CD4-positive, alpha-beta T cell treated with Interleukin-6 at 100 ng/mL for 8 hours (primary cell): Measurements from ENCODE around the gene TSHR.
A peak's percentile ranks its signal among the peaks of the same experiment; 100 is the strongest.
"Not testable (repeated sequence)": the region's sequence is repeated elsewhere in the genome, so short reads cannot be mapped to it uniquely, and the experiment has no call there.

Source experiments
- DNase-seq: peaks from one replicate; pipeline ENCODE4 v3.0.0-alpha.2; 2020; ENCODE audit warnings: mixed read lengths, low spot score

The TSHR gene

DNA sequence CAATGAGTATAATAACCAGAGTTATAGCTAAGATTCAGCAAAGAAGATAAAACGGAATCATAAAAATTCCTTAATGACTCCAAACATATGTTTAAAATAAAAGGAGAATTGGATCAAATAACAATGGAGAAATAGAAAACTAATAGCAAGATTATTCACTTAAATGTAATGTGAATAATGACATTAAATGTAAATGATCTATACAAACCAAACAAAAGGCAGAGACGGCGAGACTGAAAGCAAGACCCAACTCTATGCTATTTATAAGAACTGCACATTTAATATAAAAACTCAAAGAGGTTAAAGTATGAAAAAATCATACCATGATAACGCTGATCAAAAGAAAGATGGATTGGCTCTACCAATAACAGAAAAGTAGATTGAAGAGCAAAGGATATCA, 3.9 kb upstream of the TSHR start:
- no peak for DNase-seq

DNA sequence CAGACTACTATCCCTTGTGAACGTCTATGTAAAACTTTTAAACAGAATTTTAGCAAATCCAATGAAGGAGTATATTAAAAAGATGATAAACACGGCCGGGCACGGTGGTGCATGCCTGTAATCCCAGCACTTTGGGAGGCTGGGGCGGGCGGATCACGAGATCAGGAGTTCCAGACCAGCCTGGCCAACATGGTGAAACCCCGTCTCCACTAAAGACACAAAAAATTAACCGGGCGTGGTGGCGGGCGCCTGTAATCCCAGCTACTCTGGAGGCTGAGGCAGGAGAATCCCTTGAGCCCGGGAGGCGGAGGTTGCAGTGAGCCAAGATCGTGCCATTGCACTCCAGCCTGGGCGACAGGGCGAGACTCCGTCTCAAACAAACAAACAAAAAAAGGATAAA, 2.2 kb upstream of the TSHR start:
- not testable (repeated sequence) for DNase-seq

DNA sequence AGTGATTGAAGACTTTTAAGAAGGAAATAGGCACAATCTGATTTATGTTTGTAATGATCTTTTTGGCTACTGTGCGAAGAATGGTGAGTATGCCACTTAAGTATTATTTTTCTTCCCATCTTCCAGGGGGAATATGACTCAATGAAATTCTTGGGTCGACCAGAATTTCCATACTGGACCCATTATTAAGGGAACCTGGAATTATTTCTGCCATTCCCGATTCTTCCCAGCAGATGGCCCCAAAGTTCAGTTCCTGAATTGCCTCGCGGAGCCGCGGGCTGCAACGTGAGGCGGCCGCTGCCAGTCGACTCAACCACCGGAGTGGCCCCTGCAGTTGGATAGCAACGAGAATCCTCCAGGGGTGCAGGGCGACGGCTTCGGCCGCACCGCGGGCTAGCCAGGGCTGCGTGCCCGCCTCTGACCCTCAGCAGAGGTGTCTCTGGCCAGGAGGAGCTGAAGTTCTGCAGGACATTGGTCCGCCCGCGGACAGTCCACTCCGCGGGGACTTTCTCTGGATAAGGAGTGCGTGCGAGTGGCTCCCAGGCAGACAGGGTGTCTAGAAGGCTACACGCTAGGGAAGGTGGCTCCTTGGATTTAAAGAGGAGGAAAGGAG, 628 bp upstream of the TSHR start:
- DNase-seq = peak; percentile 75

DNA sequence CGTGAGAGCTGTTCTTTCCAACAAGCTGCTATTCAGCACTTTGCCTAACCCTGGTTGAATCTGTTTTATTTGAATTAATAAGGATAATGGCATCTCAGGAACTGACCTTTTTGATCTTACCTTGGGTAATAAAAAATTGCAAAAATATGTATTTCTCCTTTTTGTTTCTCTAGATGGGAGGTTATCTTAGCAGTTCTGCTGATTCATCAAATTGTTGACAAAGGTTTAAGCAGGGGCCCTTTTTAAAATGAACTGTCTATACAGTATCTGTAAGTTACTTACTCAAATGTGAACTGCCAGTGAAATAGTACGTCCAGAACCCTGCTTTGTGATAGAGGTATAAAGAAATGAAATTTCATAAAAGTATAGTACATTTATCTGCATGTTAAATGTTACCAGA, 681 bp downstream of the TSHR start:
- no peak for DNase-seq

DNA sequence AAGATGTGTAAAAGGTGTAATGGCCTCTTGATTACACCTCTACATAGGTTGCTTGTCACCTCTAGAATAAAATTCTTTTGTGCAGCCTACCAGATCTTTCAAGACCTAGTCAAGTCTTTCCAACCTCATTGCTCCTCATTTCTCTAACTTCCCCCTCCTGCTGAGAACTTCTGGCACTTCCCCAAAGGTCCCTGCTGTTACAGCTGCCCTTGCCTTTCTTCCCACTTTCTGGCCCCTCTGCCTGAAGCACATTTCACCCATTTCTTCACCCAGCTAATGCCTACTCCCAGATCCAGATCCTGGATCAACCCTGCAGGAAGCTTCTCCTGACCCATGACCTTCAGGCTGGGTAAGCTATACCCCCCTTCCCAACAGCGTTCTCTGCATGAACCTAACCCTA, 1.5 kb downstream of the TSHR start:
- no peak for DNase-seq

DNA sequence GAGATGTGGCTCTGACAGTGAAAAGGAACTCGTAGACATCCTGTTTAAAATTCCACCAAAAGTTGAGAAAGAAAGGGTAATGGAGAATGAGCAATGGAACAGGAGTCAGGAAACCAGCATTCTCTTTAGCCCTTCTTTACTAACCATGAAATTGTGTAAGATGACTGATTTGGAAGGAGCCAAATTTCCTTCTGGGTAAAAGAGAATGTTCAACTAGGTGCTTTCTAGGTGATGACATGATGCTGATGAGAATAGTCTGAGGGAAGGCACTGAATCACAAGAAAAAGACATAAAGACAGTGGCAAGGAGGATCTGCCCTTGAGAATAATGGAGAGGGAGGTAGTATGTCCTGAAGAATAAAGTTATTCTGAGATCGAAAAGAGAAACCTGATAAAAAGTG, 2.2 kb downstream of the TSHR start:
- DNase-seq = no peak

DNA sequence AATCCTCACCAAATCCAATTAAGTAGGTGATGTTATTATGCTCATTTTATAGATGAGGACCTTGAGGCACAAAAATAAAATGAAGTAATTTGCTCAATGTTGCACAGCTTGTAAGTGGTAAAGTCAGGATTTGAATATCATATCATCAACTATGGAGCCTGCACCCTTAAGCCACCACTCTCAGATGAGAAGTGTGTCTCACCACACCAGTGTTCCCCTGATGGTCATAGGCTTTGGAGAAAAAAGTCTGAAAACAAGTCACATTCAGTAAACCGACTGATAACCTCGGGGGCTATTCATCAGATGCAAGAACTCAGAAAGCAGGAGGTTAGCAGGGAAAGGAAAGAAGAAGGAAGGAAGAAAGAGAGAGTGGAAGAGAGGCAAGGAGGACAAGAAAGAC, 2.8 kb downstream of the TSHR start:
- DNase-seq = no peak

DNA sequence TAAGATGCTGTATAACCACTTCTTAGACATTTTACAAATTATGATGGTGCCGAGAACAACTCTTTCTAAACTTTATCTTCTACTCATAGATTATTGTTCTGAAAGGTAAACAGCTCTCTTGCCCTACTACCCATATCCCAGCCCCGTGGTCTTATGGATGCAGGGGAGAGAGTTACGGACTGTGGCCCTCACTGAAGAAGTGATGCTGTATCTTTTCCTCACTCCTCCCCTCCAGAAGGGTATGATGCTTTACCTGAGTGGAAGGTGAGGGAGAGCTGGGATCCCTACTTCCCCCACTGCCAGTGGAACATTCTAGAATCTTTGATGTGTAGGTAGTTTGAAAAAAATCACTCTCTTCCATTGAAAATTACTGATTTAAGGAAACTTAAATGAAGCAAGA, 3.5 kb downstream of the TSHR start:
- DNase-seq = no peak

DNA sequence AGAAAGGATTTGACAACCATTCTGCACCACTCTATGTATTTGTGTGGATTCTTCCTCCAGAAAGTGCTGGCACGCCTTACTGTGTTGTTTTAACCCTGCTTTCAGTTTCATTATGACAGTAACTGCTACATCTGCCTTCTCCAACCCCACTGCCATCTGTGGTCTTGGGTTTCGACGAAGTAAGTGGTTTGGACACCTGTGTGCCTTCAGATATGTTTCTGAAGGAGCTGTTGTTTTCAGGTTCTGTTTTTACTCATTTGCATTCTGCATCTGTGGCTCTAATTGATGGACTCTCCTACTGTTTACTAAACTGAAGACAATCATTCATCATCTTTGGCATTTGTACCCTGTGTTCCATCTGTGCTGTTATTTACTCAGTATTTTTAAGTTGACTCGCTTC, 4.1 kb downstream of the TSHR start:
- DNase-seq = peak; percentile 62

DNA sequence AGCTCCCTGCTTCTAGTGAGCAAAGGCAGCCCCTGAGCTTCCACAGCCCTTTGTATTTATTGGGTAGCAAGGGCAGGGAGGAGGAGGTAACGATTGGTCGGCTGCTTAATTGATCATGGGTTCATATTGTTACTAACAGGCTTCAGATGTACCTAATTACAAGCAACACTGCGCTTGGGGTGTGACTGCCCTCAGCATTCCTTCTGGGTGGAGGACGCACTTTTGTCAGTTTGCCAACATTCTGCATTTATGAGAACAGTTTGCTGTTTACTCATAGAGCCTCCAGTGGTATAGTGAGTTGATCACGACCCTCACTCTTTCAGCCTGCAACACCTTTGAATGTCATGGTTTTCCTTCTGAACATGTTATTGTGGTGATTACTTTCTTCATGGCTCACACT, 9.6 kb downstream of the TSHR start:
- no peak for DNase-seq

DNA sequence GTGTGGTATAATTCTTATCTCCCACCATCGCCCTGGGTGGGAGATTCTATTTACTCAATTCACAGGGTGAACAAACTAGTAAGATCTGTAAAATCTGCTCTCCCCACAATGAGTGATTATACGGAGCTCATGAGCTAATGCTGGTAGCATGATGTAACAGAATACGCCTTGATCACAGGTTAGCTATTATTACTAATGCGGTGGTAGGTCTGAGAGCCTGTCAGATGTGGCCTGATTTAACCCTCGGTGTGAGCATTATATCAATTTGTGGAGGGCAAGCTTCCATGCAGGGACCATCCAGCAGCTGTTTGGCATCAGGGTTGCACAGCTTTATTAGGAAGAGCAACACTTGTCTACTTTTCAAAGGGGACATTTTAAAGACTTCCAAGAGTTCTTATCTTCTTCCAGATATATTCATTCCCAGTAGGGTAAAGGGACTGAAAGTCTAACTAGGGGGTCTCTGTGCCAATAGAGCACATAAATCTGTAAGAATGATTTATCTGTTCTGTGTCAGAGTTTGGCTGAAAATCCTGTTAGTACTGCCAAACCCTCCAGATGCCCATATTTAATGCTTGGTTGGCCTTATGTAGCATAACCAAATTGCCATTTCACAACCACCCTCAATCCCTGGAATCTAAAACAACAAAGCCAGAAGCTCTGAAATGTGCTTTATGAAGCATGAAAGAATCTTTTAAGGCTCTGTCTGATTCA, 18.7 kb downstream of the TSHR start:
- no peak for DNase-seq

DNA sequence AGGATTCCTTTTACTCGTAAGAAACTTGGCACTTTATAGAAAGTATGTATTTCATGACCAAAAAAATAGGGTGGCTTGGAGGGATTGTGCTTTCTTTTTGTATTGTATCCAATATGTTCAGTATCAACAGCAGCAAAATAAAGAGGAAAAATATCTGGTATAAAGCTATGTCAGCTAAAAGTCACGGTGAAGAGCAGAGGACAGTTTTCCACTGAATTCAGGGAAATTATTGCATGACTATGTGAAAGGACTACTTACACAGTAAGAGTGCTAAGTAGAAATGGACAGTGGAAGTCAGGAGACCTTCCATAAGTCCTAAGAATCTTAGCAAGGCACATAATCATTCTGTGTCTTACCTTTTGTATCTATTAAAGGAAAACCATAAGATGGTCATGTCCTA, 19.3 kb downstream of the TSHR start:
- DNase-seq = no peak

DNA sequence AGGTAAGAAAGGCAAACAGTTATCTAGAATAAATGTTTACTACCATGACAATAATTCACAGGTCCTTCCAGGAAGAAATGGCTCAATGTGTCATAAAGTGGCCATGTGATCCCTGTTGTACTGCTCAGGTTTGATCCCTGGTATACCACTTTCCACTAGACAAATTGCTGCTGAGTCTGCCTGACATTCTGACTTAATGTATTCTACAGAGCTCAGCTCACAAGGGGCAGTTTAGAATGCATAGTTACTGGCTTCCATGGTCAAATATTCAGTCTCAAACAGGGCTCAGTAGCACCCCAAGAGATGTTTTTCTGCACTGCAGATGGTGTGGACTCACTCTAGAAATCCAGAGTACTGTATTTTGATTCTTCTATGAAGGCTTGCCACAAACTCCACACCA, 21.8 kb downstream of the TSHR start:
- no peak for DNase-seq

DNA sequence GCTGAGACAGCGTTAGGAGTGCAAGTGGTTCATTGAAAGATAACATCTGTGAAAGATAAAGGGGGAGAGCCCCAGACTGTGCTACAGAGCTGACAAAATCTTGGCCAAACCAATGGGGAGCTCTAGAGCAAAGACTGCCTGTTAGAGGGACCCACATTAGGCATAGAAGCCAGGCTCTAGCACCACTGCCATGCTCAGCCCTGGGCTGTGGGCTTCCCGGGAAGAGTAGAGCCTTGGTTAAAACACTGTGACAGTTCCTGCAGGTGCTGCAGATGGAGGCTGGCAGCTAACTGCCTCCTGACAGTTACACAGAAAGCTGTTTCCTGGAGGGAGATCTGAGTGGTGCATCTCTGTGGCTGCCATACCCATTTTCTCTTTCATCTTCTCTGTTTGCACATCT, 23.0 kb downstream of the TSHR start:
- no peak for DNase-seq

DNA sequence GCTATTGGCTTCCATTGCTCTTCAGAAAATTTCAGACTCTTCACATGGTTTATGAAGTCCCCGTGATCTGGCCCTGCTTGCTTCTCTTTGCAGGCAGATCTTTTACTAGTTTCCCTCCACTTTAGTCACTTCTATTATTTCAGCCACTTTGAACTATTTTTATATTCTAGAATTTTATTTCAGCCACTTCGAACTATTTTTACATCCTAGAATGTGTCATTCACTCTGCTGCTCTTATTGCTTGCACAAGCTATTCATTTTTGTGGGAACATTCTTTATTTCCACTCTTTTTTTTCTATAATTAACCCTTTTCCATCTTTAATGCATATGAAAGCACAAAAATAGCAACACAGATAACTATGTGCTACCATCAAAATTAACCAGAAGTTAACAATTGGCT, 24.5 kb downstream of the TSHR start:
- no peak for DNase-seq

DNA sequence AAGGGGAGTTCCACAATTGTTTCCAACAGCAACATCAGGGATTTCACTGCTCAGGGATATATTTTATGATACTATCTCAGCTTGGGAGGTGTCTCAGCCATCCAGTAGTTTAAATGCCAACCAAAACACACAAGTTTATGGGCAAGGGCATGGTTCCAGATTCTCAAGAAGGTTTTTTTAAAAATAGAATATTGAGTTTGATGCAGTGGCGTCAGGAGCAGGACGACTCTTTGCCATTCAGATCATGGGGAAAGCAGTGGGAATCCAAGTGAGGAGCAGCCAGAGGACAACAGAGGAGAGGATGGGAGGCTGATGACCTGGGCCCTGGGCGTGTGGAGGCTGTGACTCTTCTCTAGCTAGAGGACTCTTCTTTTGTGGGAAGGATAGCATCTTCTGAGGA, 25.7 kb downstream of the TSHR start:
- no peak for DNase-seq

DNA sequence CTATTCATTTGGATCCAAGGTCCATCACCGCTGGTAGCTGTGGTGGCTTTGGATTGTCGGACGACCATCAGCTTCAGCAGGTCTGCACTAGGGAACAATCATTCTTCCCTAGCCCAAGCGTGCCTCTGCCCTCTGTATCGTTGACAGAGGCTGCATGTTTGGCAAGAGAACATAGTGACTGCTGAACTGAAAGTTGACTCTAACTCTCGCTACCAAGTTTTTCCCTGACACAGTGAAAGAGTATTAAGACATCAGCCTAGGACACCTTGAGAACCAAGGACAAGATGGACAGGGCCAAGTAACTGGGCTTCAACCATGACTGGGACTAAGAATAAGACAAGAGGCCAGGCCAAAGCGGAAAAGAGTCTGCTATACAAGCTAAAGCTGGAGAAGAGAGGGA, 26.3 kb downstream of the TSHR start:
- DNase-seq = no peak

DNA sequence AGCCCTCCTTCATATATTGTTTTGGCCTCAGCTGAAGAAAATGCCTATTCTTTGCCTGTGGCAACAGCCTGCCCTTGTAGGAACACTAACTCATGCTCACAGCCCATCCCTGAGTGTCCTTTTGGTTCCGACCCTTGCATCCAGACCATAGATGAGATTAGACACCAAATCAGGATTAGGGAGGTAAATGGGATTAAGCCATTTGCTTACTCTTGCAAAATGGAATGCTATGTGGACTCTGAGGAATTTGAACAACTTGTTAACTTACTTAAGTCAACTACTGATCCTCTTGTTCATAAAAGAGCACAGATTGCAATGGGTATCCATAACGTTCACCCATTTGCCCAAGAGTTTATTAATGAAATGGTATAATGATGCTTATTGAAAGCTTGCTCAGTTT, 27.3 kb downstream of the TSHR start:
- DNase-seq = no peak

DNA sequence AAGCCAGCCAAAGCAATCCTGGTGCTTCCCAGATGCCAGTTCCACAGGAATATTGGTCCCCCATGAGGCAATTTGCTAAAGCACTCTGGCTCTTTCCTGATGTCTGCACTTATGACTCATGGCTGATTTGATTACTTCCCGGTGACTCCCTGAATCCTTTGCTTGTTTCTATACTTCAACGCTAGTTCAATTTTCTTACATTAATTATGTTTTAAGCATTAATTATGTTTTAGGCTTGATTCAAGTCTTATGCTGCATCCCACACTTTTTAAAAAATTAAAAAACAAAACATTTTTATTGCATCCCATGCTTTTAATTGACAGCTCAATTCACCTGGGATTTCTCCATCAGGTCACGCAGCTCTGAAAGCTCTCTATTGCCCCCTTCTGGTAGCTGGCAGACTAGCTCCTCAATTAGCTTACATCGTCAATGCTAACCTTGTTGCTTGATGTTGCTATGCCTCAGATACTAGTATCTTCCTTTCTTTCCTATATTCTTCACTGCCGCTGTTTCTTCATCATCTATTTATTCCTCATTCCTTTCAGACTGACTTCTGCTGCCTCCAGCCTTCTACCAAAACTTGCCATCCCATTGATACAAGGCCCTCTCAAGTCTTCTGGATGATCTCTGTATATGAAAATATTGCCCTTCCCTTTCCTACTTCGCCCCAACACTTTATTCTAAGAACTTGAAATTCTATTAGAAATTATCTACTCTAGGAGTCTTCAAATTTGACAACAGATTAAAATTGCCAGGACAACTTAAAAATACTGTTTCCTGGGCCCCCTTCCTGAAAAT, 32.0 kb downstream of the TSHR start:
- peak; percentile 68 for DNase-seq

DNA sequence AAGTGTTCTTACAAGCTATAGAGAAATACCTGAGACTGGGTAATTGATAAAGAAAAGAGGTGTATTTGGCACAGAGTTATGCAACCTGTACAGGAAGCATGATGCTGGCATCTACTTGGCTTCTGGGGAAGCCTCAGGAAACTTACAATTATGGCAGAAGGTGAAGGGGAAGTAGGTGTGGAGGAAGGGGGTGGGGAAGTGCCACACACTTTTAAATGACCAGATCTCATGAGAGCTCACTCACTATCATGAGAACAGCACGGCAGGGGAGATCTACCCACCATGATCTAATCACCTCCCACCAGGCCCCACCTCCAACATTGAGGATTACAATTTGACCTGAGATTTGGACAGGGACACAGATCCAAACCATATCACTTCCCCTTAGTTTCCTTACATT, 32.8 kb downstream of the TSHR start:
- no peak for DNase-seq

DNA sequence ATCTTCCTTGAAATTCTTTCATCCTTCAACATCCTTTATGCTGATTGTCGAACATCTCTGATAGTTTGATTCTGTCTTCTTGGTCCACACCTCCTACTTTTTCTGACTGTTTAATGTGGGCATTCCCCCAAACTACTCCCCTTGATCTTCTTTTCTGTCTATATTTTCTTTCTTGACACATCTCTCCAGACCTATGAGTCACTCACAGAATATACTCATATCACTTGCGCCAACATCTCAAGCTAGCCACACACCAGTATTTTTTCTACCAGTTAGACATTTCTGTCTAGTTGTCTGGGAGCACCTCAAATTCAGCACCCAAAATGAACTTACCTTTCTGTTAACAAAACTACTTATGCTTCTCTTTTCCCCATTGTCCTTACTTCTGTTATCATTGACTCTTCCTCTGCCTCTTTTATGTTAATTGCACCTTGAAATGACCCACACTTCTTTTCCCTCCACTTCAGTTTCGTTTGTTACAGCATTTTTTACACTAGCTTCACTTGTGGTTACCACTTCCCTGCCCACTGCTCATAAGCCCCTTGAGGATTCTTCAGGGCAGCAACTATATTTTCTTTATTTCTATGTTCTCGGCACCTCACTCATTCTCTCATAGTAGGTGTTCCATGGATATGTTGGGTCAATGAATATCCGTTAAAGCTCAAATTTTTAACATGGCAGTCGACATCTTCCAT, 33.5 kb downstream of the TSHR start:
- no peak for DNase-seq

DNA sequence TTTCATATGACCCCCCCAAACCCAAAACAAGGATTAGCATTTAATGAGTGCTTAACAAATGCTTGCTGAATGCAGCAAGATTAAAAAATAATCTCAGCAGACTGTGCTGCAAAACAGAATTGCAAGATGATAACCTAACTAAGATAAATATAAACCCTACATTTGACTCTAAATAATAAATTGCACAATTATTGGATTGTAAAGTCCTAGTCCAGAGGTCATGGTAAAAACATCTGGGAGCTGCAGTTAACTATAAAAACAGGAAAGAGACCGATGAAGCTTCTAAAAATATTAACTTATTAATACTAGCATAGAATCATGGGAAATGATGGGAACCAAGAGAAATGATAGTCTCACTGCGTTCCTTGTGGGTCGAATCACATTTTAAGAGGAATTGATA, 37.2 kb downstream of the TSHR start:
- DNase-seq = no peak
